ENCODE data around the gene LCN6.

DNA sequence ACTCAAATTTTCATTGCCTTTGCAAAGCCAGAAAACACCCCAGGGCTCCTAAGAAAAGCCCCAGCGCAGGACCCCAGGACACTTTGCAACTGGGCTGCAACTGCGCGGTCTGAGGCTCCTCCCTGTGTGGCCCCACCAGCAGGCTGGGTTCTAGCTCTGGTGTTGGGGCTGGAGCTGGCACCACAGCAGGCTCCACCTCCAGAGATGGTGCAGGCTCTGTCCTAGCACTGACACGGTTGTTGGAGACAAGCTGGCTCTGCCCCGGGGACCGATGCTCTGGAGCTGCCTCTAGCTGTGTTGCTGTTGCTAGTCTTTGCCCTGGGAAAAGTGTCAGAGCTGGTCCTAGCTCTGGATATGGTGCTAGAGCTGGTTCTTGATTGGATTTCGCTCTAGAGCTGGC is 19.2 kb downstream of the LCN6 start:
- TF ChIP-seq POLR2A (IDR thresholded peaks at IDR 0.05): no peak
- no peak for TF ChIP-seq CTCF (IDR thresholded peaks at IDR 0.05)
